ENCODE measurements around the gene ST8SIA6. TPM values are rescaled to one million over a fixed set of nuclear protein-coding genes. Genes with fewer than 3 reads are reported as not detected.

Gene ST8SIA6
- total RNA-seq, 2 donors from 2014 or later: 0.33 to 1.1 TPM

GRCh38 chr10:17464545-17464944, 10.2 kb upstream of the ST8SIA6 start:
- Histone ChIP-seq H3K4me3 (ENCODE audit: low read length) (no peak overlapping the region), H3K9ac (ENCODE audit: extremely low read depth, low read length, poor library complexity, severe bottlenecking) (no peak overlapping the region), H3K27ac (ENCODE audit: low read depth, low read length) (no peak overlapping the region), H3K27me3 (ENCODE audit: control insufficient read depth, insufficient read depth, low read length, poor library complexity, severe bottlenecking) (no peaks in the 10 kb centered on the region), H3K4me1 (ENCODE audit: control insufficient read depth, insufficient read depth, low read length) (no peaks in the 10 kb centered on the region), H3K36me3 (ENCODE audit: control insufficient read depth, insufficient read depth, low read length) (no peaks in the 10 kb centered on the region), H3K9me3 (ENCODE audit: control insufficient read depth, low read length) (peaks cover 5% of the 10 kb centered on the region)
- WGBS, 2 experiments (ENCODE audit: insufficient coverage in 1 of 2, insufficient read length in 1 of 2): 90 to 97% methylated on average over 4 to 5 of the region's 5 CpGs
- no peak for DNase-seq
- no peak overlapping the region for H3K27ac Mint-ChIP-seq
- TF ChIP-seq, protein P1, sequence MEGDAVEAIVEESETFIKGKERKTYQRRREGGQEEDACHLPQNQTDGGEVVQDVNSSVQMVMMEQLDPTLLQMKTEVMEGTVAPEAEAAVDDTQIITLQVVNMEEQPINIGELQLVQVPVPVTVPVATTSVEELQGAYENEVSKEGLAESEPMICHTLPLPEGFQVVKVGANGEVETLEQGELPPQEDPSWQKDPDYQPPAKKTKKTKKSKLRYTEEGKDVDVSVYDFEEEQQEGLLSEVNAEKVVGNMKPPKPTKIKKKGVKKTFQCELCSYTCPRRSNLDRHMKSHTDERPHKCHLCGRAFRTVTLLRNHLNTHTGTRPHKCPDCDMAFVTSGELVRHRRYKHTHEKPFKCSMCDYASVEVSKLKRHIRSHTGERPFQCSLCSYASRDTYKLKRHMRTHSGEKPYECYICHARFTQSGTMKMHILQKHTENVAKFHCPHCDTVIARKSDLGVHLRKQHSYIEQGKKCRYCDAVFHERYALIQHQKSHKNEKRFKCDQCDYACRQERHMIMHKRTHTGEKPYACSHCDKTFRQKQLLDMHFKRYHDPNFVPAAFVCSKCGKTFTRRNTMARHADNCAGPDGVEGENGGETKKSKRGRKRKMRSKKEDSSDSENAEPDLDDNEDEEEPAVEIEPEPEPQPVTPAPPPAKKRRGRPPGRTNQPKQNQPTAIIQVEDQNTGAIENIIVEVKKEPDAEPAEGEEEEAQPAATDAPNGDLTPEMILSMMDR (conservative IDR thresholded peaks at IDR 0.05): no peak
- no peak overlapping the region for H3K4me3 Mint-ChIP-seq
- peaks cover 19% of the 10 kb centered on the region for H3K9me3 Mint-ChIP-seq
- no peaks in the 10 kb centered on the region for H3K36me3 Mint-ChIP-seq (ENCODE audit: low read depth)
- H3K27me3 Mint-ChIP-seq (ENCODE audit: insufficient read depth): peaks cover 6% of the 10 kb centered on the region
- no peaks in the 10 kb centered on the region for H3K4me1 Mint-ChIP-seq

- Mint-ChIP-seq H3K4me1 (peaks cover 8% of the 10 kb centered on the region), H3K36me3 (ENCODE audit: low read depth) (no peaks in the 10 kb centered on the region), H3K9me3 (peaks cover 19% of the 10 kb centered on the region), H3K27me3 (ENCODE audit: insufficient read depth) (peaks cover 14% of the 10 kb centered on the region), H3K27ac (no peak overlapping the region), H3K4me3 (no peak overlapping the region)
- TF ChIP-seq, protein P1 (conservative IDR thresholded peaks at IDR 0.05): no peak
- no peak overlapping the region for H3K9ac ChIP-seq (ENCODE audit: extremely low read depth, low read length, poor library complexity, severe bottlenecking)
- peaks cover 5% of the 10 kb centered on the region for H3K27me3 ChIP-seq (ENCODE audit: control insufficient read depth, insufficient read depth, low read length, poor library complexity, severe bottlenecking)
- DNase-seq: no peak
- H3K27ac ChIP-seq (ENCODE audit: low read depth, low read length): no peak overlapping the region
- H3K9me3 ChIP-seq (ENCODE audit: control insufficient read depth, low read length): peaks cover 6% of the 10 kb centered on the region
- H3K4me3 ChIP-seq (ENCODE audit: low read length): no peak overlapping the region
- no peaks in the 10 kb centered on the region for H3K36me3 ChIP-seq (ENCODE audit: control insufficient read depth, insufficient read depth, low read length)
- H3K4me1 ChIP-seq (ENCODE audit: control insufficient read depth, insufficient read depth, low read length): no peaks in the 10 kb centered on the region
Measured at GRCh38 chr10:17460756-17461155, 6.4 kb upstream of the ST8SIA6 start.

DNA sequence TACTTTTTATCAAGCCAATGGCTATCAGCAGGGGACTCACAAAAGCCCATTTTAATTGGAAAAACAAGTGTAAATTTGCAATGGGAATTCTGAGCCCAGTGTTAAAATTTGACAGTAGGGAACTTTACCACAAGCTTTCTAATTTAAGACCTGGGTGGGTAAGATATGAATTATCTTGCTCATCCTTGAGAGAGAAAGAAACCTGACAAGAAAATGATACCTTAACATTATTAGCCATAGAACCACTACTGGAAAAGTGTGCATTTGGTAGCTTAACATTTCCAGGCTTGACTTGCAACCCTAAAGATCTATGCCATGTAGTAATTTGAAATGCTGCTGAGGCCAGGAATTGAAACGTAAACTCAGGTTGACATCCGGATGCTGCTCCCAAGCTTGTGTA, 2.7 kb upstream of the ST8SIA6 start:
- Mint-ChIP-seq H3K36me3 (ENCODE audit: low read depth) (no peaks in the 10 kb centered on the region), H3K27ac (no peak overlapping the region), H3K9me3 (peaks cover 6% of the 10 kb centered on the region), H3K27me3 (ENCODE audit: insufficient read depth) (peaks cover 34% of the 10 kb centered on the region), H3K4me1 (peaks cover 19% of the 10 kb centered on the region), H3K4me3 (no peak overlapping the region)
- H3K4me3 ChIP-seq (ENCODE audit: low read length): no peak overlapping the region
- H3K27me3 ChIP-seq (ENCODE audit: control insufficient read depth, insufficient read depth, low read length, poor library complexity, severe bottlenecking): peaks cover 28% of the 10 kb centered on the region
- H3K36me3 ChIP-seq (ENCODE audit: control insufficient read depth, insufficient read depth, low read length): no peaks in the 10 kb centered on the region
- H3K9me3 ChIP-seq (ENCODE audit: control insufficient read depth, low read length): peaks cover 9% of the 10 kb centered on the region
- WGBS, 2 experiments (ENCODE audit: insufficient coverage in 1 of 2, insufficient read length in 1 of 2): 80 to 81% methylated on average over 2 of the region's 2 CpGs
- H3K9ac ChIP-seq (ENCODE audit: extremely low read depth, low read length, poor library complexity, severe bottlenecking): no peak overlapping the region
- TF ChIP-seq, protein P1 (conservative IDR thresholded peaks at IDR 0.05): no peak
- no peak overlapping the region for H3K27ac ChIP-seq (ENCODE audit: low read depth, low read length)
- no peak for DNase-seq
- H3K4me1 ChIP-seq (ENCODE audit: control insufficient read depth, insufficient read depth, low read length): peaks cover 4% of the 10 kb centered on the region
